ENCODE data around the gene PDE6A.

DNA sequence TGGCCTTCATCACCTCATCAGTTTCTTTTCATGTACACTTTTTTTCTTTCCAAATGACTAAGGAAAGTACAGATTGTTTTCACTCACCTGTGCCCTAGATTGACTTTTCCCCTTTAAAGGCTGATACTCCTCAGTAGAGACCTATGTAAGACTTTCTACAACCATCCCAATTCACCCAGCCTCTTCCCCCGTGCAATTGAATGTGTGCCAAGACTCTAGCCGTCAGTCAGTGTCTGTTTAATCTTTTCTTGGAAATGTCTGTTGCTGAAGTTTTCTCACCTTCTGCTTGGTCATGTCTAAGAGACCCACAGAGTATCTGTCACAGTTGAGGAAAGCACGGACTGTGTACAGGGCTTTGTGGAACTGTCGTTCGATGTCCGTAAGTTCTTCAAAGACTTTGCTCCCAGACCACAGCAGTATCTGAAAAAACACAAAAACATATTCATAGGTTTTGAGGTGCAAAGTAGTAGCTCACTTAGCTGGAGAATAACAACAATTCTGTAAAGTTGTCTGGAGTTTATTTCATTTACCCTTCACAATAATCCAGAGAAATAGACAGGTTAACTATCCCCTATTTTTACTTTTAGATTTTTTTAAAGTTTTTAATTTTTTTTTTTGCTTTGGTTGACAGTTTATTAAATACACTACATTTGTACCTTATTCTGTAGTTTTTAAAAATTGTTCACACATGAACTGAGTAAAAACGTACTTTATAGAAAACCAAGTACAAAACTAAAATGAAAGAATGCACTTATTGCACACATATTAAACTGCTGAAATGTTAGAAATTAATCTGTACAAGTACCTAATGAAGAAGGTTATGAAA, 13.6 kb downstream of the PDE6A start:
- TF ChIP-seq, protein P1, sequence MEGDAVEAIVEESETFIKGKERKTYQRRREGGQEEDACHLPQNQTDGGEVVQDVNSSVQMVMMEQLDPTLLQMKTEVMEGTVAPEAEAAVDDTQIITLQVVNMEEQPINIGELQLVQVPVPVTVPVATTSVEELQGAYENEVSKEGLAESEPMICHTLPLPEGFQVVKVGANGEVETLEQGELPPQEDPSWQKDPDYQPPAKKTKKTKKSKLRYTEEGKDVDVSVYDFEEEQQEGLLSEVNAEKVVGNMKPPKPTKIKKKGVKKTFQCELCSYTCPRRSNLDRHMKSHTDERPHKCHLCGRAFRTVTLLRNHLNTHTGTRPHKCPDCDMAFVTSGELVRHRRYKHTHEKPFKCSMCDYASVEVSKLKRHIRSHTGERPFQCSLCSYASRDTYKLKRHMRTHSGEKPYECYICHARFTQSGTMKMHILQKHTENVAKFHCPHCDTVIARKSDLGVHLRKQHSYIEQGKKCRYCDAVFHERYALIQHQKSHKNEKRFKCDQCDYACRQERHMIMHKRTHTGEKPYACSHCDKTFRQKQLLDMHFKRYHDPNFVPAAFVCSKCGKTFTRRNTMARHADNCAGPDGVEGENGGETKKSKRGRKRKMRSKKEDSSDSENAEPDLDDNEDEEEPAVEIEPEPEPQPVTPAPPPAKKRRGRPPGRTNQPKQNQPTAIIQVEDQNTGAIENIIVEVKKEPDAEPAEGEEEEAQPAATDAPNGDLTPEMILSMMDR (conservative IDR thresholded peaks at IDR 0.05; ENCODE audit: low read length), result no peak
- no peak for TF ChIP-seq EZH2phosphoT487 (IDR thresholded peaks at IDR 0.05; ENCODE audit: borderline replicate concordance)

All from Loucy (cell line).